ENCODE data around the gene KCNMA1. TPM values are rescaled to one million over a fixed set of nuclear protein-coding genes. Genes with fewer than 3 reads are reported as not detected.

KCNMA1 gene
- total RNA-seq, 1 experiment from 2014 or later = 0.45 TPM

- BruUV-seq (replicated peaks) = no TSS peak
- no peak for TF ChIP-seq CTCF (IDR thresholded peaks at IDR 0.05; ENCODE audit: unreplicated experiment)
- CTCF ChIA-PET = interaction anchor here (2.5 kb wide), 1 partner anchor 11 kb away, joined by 9 read pairs; no protein-coding TSS in a partner anchor
- H3K36me3 Mint-ChIP-seq (ENCODE audit: insufficient read depth, unreplicated experiment) = no peaks in the 10 kb centered on the region
- H3K9me3 Mint-ChIP-seq (ENCODE audit: low read depth, unreplicated experiment) = no peaks in the 10 kb centered on the region
- H3K27ac Mint-ChIP-seq (ENCODE audit: unreplicated experiment) = no peak overlapping the region
- no peak overlapping the region for H3K4me3 Mint-ChIP-seq (ENCODE audit: low read depth, unreplicated experiment)
- intact Hi-C loops (cut with micrococcal nuclease; ENCODE audit: unreplicated experiment) = no loop called here
- DNase-seq = no peak
- peaks cover 54% of the 10 kb centered on the region for H3K27me3 Mint-ChIP-seq (ENCODE audit: unreplicated experiment)
- H3K4me1 Mint-ChIP-seq (ENCODE audit: low read depth, unreplicated experiment) = peaks cover 20% of the 10 kb centered on the region
Observed at GRCh38 chr10:77411805-77412204, 225.8 kb downstream of the KCNMA1 start.

- peaks cover 41% of the 10 kb centered on the region for H3K27me3 Mint-ChIP-seq (ENCODE audit: unreplicated experiment)
- no peak overlapping the region for H3K27ac Mint-ChIP-seq (ENCODE audit: unreplicated experiment)
- no peaks in the 10 kb centered on the region for H3K36me3 Mint-ChIP-seq (ENCODE audit: insufficient read depth, unreplicated experiment)
- no peak for TF ChIP-seq CTCF (IDR thresholded peaks at IDR 0.05; ENCODE audit: unreplicated experiment)
- peaks cover 26% of the 10 kb centered on the region for H3K4me1 Mint-ChIP-seq (ENCODE audit: low read depth, unreplicated experiment)
- no peaks in the 10 kb centered on the region for H3K9me3 Mint-ChIP-seq (ENCODE audit: low read depth, unreplicated experiment)
- intact Hi-C loops (cut with micrococcal nuclease; ENCODE audit: unreplicated experiment) = no loop called here
- CTCF ChIA-PET = interaction anchor here (1.2 to 2.5 kb wide), 2 partner anchors 10 to 176 kb away, joined by 3 to 9 read pairs; no protein-coding TSS in a partner anchor
- no peak overlapping the region for H3K4me3 Mint-ChIP-seq (ENCODE audit: low read depth, unreplicated experiment)
- BruUV-seq (replicated peaks) = no TSS peak
- no peak for DNase-seq
Observed at GRCh38 chr10:77410523-77410922, 227.1 kb downstream of the KCNMA1 start.

- no peaks in the 10 kb centered on the region for H3K9me3 Mint-ChIP-seq (ENCODE audit: low read depth, unreplicated experiment)
- H3K4me3 Mint-ChIP-seq (ENCODE audit: low read depth, unreplicated experiment) = no peak overlapping the region
- H3K27ac Mint-ChIP-seq (ENCODE audit: unreplicated experiment) = no peak overlapping the region
- intact Hi-C loops (cut with micrococcal nuclease; ENCODE audit: unreplicated experiment) = no loop called here
- DNase-seq = peak; percentile 58
- BruUV-seq (replicated peaks) = no TSS peak
- CTCF ChIA-PET = interaction anchor here (1.2 to 2.5 kb wide), 2 partner anchors 9 to 175 kb away, joined by 3 to 9 read pairs; no protein-coding TSS in a partner anchor
- H3K36me3 Mint-ChIP-seq (ENCODE audit: insufficient read depth, unreplicated experiment) = no peaks in the 10 kb centered on the region
- H3K4me1 Mint-ChIP-seq (ENCODE audit: low read depth, unreplicated experiment) = peaks cover 30% of the 10 kb centered on the region
- no peak for TF ChIP-seq CTCF (IDR thresholded peaks at IDR 0.05; ENCODE audit: unreplicated experiment)
- peaks cover 35% of the 10 kb centered on the region for H3K27me3 Mint-ChIP-seq (ENCODE audit: unreplicated experiment)
Observed at GRCh38 chr10:77409697-77410471, 227.7 kb downstream of the KCNMA1 start.

- Mint-ChIP-seq H3K4me1 (ENCODE audit: low read depth, unreplicated experiment) (peaks cover 30% of the 10 kb centered on the region), H3K27ac (ENCODE audit: unreplicated experiment) (no peak overlapping the region), H3K4me3 (ENCODE audit: low read depth, unreplicated experiment) (no peak overlapping the region), H3K36me3 (ENCODE audit: insufficient read depth, unreplicated experiment) (no peaks in the 10 kb centered on the region), H3K27me3 (ENCODE audit: unreplicated experiment) (peaks cover 22% of the 10 kb centered on the region), H3K9me3 (ENCODE audit: low read depth, unreplicated experiment) (no peaks in the 10 kb centered on the region)
- TF ChIP-seq CTCF (IDR thresholded peaks at IDR 0.05; ENCODE audit: unreplicated experiment) = no peak
- no TSS peak for BruUV-seq (replicated peaks)
- CTCF ChIA-PET = no interaction called here
- intact Hi-C loops (cut with micrococcal nuclease; ENCODE audit: unreplicated experiment) = no loop called here
- DNase-seq = no peak
Observed at GRCh38 chr10:77408259-77408658, 229.3 kb downstream of the KCNMA1 start.
